ENCODE data around the gene SGMS1. TPM values are rescaled to one million over a fixed set of nuclear protein-coding genes. Genes with fewer than 3 reads are reported as not detected.

SGMS1 gene
- total RNA-seq, 4 donors from 2014 or later = 139 to 198 (median 173) TPM

DNA sequence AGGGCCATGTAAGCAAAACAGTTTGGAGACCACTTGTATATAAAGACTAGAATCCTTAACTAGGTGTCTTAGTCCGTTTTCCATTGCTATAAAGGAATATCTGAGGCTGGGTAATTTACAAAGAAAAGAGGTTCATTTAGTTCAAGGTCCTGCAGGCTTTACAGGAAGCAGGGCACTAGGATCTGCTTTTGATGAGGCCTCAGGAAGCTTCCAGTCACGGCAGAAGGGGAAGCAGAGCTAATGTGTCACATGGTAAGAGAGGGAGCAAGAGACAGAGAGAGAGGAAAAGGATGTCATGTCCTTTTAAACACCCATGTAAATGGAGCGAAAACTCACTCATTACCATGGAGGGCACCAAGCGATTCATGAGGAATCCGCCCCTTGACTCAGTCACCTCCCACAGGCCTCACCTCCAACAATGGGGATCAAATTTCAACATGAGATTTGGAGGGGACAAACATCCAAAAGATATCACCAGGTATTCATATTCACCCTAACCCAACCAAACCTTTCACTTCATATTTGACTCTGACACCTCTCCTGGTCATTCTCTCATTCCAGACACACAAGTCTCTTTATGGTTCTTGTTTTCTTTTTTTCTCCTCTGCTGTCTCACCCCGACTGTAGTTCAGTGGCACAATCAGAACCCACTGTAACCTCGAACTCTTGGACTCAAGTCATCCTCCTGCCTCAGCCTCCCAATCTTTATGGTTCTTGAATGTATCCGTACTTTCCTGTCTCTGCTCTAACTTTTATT, 342.4 kb downstream of the SGMS1 start:
- Histone ChIP-seq H3K4me1 (peaks cover 4% of the 10 kb centered on the region), H3K36me3 (no peaks in the 10 kb centered on the region), H3K27ac (no peak overlapping the region), H3K4me3 (no peak overlapping the region), H3K27me3 (no peaks in the 10 kb centered on the region), H3K9me3 (no peaks in the 10 kb centered on the region)
- no peak for DNase-seq (ENCODE audit: low spot score in 2 of 2)
- TF ChIP-seq POLR2A (IDR thresholded peaks at IDR 0.05) = no peak
- WGBS = 86% methylated on average over 8 of the region's 8 CpGs

- no peaks in the 10 kb centered on the region for H3K27me3 ChIP-seq
- no peak for DNase-seq (ENCODE audit: low spot score in 2 of 2)
- TF ChIP-seq POLR2AphosphoS5 (IDR thresholded peaks at IDR 0.05) = no peak
- no peak for TF ChIP-seq CTCF (IDR thresholded peaks at IDR 0.05)
- no peak for TF ChIP-seq EP300 (IDR thresholded peaks at IDR 0.05)
- TF ChIP-seq POLR2A (IDR thresholded peaks at IDR 0.05) = no peak
- WGBS = 67% methylated on average over 5 of the region's 5 CpGs
- no peaks in the 10 kb centered on the region for H3K36me3 ChIP-seq
- no peak overlapping the region for H3K27ac ChIP-seq
- no peak overlapping the region for H3K4me3 ChIP-seq
- no peaks in the 10 kb centered on the region for H3K9me3 ChIP-seq
- no peaks in the 10 kb centered on the region for H3K4me1 ChIP-seq
Observed at GRCh38 chr10:50280049-50280841, 343.5 kb downstream of the SGMS1 start.

DNA sequence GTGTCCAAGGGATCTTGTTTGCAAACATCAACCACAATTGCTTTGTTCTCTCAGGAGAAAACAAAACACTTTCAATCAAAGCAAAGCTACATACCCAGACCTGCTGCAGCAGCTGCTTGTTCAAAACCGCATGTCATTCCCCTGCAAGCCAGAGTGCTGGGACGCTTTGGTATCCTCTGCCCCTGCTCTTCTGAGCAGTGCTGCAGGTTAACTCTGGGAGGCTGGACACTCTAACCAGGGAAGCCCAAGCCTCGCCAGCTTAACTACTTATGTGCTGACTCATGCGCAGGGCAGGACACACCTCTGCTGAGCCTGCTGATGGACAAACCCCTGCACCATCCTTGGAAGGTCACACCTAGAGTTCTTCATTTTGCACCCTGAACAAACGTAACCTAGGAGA, 344.3 kb downstream of the SGMS1 start:
- H3K27me3 ChIP-seq = no peaks in the 10 kb centered on the region
- no peak for TF ChIP-seq CTCF (IDR thresholded peaks at IDR 0.05)
- no peak for TF ChIP-seq EP300 (IDR thresholded peaks at IDR 0.05)
- H3K4me3 ChIP-seq = no peak overlapping the region
- no peaks in the 10 kb centered on the region for H3K36me3 ChIP-seq
- no peak overlapping the region for H3K27ac ChIP-seq
- no peaks in the 10 kb centered on the region for H3K9me3 ChIP-seq
- H3K4me1 ChIP-seq = no peaks in the 10 kb centered on the region
- no peak for DNase-seq (ENCODE audit: low spot score in 2 of 2)
- WGBS = 70% methylated on average over 5 of the region's 5 CpGs

GRCh38 chr10:50275650-50276235, 348.0 kb downstream of the SGMS1 start:
- WGBS = 64% methylated on average over 3 of the region's 3 CpGs
- no peaks in the 10 kb centered on the region for H3K27me3 ChIP-seq
- no peak overlapping the region for H3K4me3 ChIP-seq
- DNase-seq (ENCODE audit: low spot score in 2 of 2) = no peak
- H3K36me3 ChIP-seq = no peaks in the 10 kb centered on the region
- TF ChIP-seq EP300 (IDR thresholded peaks at IDR 0.05) (no peak), CTCF (IDR thresholded peaks at IDR 0.05) (peak in 1 of 2 donors; percentile 42), POLR2AphosphoS5 (IDR thresholded peaks at IDR 0.05) (no peak), POLR2A (IDR thresholded peaks at IDR 0.05) (no peak)
- no peaks in the 10 kb centered on the region for H3K9me3 ChIP-seq
- H3K27ac ChIP-seq = no peak overlapping the region
- H3K4me1 ChIP-seq = no peaks in the 10 kb centered on the region

DNA sequence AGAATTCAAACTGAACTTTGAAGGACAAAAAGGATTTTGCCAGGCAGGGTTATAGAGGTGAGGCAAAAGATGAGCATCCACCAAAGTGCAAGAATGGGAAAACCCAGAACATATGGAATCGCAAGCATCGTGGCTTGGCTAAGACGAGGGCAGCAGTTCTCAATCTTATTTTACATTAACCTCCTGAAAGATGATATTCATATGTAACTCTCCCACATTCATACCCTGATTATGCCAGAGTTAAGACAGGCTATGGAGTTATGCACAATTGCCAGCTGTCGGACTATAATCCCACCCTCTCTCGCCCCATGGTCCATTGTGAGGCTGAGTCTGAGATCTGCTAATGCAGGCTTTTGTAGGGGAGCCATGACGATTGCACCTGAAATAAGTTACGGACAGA, 351.2 kb downstream of the SGMS1 start:
- Histone ChIP-seq H3K27ac (no peak overlapping the region), H3K4me3 (no peak overlapping the region), H3K9me3 (no peaks in the 10 kb centered on the region), H3K4me1 (no peaks in the 10 kb centered on the region), H3K36me3 (no peaks in the 10 kb centered on the region), H3K27me3 (no peaks in the 10 kb centered on the region)
- 91% methylated on average over 7 of the region's 7 CpGs for WGBS
- no peak for DNase-seq (ENCODE audit: low spot score in 2 of 2)
- TF ChIP-seq POLR2A (IDR thresholded peaks at IDR 0.05) (no peak), EP300 (IDR thresholded peaks at IDR 0.05) (no peak), CTCF (IDR thresholded peaks at IDR 0.05) (no peak), POLR2AphosphoS5 (IDR thresholded peaks at IDR 0.05) (no peak)
